ENCODE measurements around the gene SPOP.

The SPOP gene

GRCh38 chr17:49575679-49576087 lies 102.2 kb downstream of the SPOP start, which contains the start of gene NXPH3:
Gene NXPH3 (plus strand): TSS chr17:49575871. CDS start chr17:49576220, 349 bp downstream.
- TF ChIP-seq CTCF (IDR thresholded peaks at IDR 0.05; ENCODE audit: insufficient read depth, low read depth, low read length, missing control alignments) = peak; percentile 53
- DNase-seq (ENCODE audit: low read depth) = peak; percentile 67
- peak within 1 kb of the TSS; percentile 57 for H3K4me3 ChIP-seq (ENCODE audit: low read depth, low read length)

GRCh38 chr17:49574945-49575678 lies 102.8 kb downstream of the SPOP start:
- peak overlapping the region; percentile 38 for H3K4me3 ChIP-seq (ENCODE audit: low read depth, low read length)
- TF ChIP-seq CTCF (IDR thresholded peaks at IDR 0.05; ENCODE audit: insufficient read depth, low read depth, low read length, missing control alignments) = no peak
- no peak for DNase-seq (ENCODE audit: low read depth)

GRCh38 chr17:49574323-49574781 lies 103.5 kb downstream of the SPOP start:
- no peak for DNase-seq (ENCODE audit: low read depth)
- no peak for TF ChIP-seq CTCF (IDR thresholded peaks at IDR 0.05; ENCODE audit: insufficient read depth, low read depth, low read length, missing control alignments)
- H3K4me3 ChIP-seq (ENCODE audit: low read depth, low read length) = no peak overlapping the region

GRCh38 chr17:49573510-49574322 lies 104.2 kb downstream of the SPOP start:
- no peak for TF ChIP-seq CTCF (IDR thresholded peaks at IDR 0.05; ENCODE audit: insufficient read depth, low read depth, low read length, missing control alignments)
- H3K4me3 ChIP-seq (ENCODE audit: low read depth, low read length) = no peak overlapping the region
- DNase-seq (ENCODE audit: low read depth) = no peak

- H3K4me3 ChIP-seq (ENCODE audit: low read depth, low read length) = no peak overlapping the region
- DNase-seq (ENCODE audit: low read depth) = no peak
Observed at GRCh38 chr17:49572806-49573420, 105.0 kb downstream of the SPOP start.

GRCh38 chr17:49572226-49572625 lies 105.7 kb downstream of the SPOP start:
- H3K4me3 ChIP-seq (ENCODE audit: low read depth, low read length) = no peak overlapping the region
- no peak for TF ChIP-seq CTCF (IDR thresholded peaks at IDR 0.05; ENCODE audit: insufficient read depth, low read depth, low read length, missing control alignments)
- no peak for DNase-seq (ENCODE audit: low read depth)

More at GRCh38 chr17:49572806-49573420, 105.0 kb downstream of the SPOP start:
- no peak for TF ChIP-seq CTCF (IDR thresholded peaks at IDR 0.05; ENCODE audit: insufficient read depth, low read depth, low read length, missing control alignments)
